GM21526 (cell line): ENCODE data around the gene DEFB127.
"Not testable (repeated sequence)": the region's sequence is repeated elsewhere in the genome, so short reads cannot be mapped to it uniquely, and the experiment has no call there.

Source experiments
- ATAC-seq: cut with Tn5 transposase; IDR thresholded peaks from one replicate; pipeline ENCODE4 v1.9.1; 2021; ENCODE audit warnings: moderate library complexity; ENCODE audit not compliant: unreplicated experiment, low FRiP score

Gene DEFB127, protein sequence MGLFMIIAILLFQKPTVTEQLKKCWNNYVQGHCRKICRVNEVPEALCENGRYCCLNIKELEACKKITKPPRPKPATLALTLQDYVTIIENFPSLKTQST

DNA sequence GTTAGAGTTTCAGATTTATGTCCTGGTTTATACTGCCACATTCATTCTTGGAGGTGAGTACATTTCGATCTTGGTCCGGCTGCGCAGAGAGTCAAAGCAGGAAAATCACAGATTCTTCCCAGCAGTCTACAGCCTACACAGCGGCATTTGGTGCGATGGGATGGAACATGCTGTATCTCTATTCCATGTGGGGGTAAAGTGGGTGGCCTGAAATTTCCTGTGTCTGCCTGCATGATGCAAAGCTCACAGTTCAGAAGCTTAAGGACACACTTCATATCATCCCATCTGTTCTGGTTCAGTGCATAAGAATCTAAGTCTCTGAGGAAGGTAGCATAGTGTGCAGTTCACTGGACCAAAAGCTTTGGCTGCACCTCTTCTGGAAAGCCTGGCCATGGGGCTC lies at the start of gene DEFB127:
DEFB127 (plus strand) TSS at position 301 of the 400 bp plus-strand sequence; CDS start at position 392, 91 bp downstream.
- ATAC-seq = no peak

DNA sequence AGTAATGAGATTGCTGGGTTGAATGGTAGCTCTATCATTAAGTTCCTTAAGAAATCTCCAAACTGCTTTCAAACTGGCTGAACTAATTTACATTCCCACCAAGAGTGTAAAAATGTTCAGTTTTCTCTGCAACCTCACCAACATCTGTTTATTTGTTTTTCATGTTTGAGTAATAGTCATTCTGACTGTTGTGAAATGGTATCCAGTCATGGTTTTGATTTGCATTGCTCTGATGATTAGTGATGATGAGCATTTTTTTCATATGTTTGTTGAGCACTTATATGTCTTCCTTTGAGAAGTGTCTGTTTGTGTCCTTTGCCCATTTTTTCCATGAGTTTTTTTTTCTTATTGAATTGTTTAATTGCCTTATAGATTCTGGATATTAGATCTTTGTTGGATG lies 44.9 kb upstream of the DEFB127 start:
- no peak for ATAC-seq

DNA sequence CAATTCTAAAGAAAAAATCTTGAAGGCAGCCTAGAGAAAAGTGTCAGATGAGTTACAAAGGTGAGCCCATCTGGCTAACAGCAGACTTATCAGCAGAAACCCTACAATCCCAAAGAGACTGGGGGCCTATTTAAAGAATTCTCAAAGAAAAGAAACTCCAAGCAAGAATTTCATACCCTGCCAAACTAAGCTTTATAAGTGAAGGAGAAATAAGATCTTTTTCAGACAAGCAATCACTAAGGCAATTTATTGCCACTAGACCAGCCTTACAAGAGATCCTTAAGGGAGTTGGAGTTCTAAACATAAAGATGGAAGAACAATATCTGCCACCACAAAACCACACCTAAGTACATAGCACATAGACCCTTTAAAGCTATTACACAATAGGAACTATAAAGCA lies 39.7 kb upstream of the DEFB127 start:
- ATAC-seq = no peak

DNA sequence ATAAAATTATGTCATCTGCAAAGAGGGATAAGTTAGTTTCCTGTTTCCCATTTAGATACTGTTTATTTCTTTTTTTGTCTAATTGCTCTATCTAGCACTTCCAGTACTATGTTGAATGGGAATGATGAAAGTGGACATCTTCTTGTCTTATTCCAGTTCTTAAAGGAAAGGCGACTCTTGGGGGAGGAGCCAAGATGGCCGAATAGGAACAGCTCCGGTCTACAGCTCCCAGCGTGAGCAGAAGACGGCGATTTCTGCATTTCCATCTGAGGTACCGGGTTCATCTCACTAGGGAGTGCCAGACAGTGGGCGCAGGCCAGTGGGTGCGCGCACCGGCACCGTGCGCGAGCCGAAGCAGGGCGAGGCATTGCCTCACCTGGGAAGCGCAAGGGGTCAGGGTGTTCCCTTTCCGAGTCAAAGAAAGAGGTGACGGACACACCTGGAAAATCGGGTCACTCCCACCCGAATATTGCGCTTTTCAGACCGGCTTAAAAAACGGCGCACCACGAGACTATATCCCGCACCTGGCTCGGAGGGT lies 27.4 kb upstream of the DEFB127 start:
- ATAC-seq = not testable (repeated sequence)

DNA sequence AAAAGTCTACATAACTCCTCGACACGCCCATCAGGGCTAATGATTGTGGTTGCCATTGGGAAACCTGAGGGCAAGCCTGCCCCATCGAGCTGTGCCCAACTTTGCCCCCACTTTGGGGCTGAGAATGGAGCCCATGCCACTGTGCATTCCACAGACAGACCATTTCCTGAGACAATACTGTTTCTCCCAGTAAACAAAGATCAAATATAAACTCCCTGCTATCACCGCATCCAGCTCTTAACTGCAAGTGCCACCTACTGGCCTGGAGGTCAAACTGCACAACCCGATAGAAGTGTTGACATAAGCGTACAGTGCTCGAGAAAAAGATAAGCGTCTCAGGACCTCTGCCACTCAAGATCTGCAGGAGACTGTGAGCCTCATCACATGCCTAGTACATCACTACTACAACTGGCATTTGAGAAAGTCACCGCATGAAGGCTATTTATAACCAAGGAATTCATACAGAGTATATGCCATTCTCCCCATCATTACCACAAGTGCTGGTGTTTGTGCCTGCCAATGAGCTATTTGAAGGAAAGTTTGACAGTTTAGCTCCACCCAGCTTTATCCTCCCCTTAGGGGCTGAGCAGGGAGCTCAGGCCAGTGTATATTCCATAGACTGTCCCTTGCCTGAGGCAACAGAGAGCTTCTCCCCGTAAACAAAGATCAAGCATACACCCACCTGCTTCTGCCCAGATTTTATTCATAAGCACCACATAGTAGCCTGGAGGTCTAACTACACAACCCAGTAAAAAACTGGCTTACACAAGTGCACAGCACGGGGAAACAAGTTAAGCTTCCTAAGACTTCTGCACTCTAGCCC lies 19.4 kb upstream of the DEFB127 start:
- ATAC-seq = no peak

DNA sequence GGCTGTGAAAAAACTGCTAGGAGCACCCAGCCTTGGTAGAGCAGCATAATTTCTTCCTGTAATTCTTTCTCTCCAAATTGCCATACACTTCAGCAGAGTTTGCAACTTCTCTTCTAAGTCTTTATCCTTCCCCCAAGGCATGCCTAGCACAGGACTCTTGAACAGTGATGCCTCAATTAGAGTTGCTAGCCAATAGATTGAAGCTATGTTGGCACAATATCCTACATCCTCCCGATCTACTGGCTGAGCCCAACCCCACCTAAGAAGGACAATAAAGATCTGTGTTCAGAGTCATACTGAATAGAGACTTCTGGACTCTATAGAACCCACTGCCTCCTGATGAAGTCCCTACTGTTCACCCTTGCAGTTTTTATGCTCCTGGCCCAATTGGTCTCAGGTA lies 15.0 kb upstream of the DEFB127 start, which contains the start of gene DEFB126:
DEFB126 (plus strand) TSS at position 301 of the 400 bp plus-strand sequence; CDS start at position 340, 39 bp downstream.
- no peak for ATAC-seq

DNA sequence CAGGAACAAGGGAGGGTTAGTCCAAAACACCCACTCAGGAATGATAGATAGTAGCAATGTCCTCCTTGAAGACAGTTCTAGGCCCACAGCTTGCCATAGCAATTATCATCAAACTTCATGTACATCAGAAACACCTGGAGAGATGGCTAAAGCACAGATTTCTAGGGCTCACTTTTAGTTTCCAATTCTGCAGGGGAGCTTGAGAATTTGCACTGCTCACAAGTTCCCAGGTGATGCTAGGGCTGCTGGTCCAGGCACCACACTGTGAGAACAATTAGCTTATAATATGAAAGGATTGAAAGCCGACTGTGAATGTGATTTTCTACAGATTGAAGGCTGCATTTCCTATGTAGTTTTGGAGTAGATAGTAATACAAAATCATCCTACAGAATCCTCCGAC lies 11.4 kb upstream of the DEFB127 start:
- no peak for ATAC-seq

DNA sequence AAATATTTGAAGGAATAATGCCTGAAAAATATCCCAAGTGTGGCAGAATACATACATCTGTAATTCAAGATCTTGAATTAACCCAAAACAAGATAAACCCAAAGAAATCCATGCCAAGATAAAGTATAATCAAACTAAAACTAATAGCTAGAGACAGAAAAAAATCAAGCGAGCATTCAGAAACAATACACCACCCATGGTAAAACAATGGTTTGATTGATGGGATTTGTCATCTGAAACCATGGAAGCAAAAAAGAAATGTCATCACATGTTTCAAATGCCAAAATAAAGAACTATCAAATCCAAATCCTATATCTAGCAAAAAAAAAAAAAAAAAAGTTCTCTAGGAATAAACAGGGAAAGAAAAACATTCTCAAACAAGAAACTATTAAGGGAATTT lies 5.1 kb upstream of the DEFB127 start:
- no peak for ATAC-seq

DNA sequence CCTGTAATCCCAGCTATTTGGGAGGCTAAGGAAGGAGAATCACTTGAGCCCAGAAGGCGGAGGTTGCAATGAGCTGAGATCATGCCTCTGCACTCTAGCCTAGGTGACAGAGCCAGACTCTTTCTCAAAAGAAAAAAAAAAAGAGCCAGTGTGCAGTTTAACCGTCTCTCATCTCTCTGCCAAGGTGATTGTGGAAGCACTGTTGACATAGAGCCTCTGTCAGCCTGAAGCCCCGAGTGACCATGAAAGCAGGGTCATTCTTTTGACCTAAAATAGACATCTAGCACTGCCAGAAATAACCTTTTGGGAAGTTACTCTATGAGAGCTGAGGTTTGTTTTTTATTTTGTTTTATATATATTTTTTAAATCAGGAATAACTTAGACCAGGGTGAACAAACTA lies 7.4 kb downstream of the DEFB127 start:
- no peak for ATAC-seq

DNA sequence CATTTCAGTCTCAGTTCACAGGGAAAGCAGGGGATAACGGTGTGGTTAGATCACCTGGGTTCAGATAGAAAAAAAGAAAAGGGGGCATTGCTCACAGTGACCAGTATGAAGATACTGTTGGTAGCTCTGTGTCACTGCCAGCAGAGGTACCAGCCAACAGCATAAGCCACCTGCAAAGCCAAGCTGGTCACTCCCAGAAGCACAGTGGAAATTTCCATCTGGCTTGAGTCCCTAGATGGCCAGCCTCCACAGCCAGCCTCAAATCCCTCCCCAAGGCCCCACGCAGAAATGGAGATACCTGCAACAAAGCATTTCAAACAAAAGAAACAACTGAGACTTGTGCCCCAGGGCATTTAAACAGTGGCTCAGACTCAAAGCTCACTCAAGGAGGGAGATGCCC lies 11.6 kb downstream of the DEFB127 start:
- no peak for ATAC-seq

DNA sequence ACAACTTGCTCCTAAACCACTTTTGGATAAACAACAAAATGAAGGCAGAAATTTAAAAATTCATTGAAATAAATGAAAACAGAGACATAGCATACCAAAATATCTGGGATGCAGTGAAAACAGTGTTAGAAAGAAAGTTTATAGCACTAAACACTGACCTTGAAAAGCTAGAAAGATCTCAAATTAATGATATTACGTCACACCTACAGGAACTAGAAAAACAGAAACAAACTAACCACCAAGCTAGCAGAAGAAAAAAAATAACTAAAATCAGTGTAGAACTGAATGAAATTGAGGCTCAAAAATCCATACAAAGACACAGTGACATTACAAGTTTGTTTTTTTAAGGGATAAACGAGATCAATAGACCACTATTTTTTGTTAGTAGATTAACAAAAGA lies 27.0 kb downstream of the DEFB127 start:
- no peak for ATAC-seq

DNA sequence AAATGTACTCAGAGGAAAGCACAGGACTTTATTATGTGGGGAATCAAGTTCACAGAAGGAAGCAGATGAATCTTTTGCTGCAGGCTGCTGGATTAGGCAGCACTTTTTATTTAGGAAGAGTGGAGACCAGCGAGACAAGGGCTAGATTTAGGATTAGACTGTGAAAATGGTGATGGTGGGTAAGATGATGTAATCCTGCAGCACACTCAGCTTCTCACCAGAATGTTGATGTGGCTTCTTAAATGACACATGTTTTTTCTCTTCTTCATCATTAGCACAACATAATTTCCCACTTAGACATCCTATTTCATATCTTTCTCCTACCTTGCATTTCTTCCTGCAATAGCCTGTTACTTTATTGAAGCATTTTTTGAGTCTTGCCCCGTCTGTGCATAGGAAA lies 30.5 kb downstream of the DEFB127 start:
- no peak for ATAC-seq

DNA sequence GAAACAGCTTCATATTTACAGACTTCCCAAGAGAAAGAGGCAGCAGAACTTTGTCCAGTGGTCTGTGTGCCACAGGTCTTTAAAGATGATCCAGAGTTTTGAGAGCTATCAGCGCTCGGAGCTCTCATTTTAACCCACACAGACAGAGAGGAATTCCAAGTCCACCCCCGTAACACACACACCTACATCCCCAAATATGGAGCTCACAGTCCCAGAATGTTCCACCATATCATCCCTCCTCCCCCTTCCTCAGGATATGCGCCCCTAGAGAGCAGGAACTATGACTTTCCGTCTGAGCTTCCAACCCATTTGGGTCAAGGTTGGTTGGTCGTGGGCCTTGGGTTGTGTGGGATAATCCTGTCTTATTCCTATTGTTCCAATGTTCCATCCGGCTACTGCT lies 32.4 kb downstream of the DEFB127 start, which contains the start of gene DEFB128:
DEFB128 (minus strand) TSS at position 101 of the 400 bp plus-strand sequence; CDS start at position 13, 88 bp downstream.
- ATAC-seq = no peak

DNA sequence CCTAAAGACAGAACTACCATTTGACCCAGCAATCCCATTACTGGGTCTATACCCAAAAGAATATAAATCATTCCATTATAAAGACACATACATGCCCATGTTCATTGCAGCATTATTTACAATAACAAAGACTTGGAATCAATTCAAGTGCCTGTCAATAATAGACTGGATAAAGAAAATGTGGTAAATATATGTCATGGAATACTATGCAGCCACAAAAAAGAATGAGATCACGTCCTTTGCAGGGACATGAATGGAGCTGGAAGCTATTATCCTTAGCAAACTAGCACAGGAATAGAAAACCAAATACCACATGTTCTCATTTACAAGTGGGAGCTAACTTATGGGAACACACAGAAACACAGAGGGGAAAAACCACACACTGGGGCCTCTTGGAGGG lies 41.0 kb downstream of the DEFB127 start:
- no peak for ATAC-seq

DNA sequence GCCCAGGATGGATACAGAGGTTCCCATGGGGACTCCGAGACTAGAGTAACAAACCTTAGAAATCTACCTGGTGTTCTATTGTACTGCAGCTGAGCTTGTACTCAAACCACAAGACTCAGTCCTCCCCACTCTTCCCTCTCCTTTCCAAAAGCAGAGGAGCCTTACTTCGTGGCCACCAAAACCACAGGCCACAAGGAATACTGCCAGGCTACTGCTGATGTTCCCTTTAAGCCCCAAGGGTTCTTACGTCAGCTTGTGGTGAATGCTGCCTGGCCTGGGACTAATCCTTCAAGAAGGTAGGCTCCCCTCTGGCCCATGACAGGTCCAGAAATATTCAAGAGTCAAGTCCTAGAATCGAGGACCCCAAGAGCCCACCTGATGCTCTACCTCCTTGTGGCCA lies 42.7 kb downstream of the DEFB127 start:
- ATAC-seq = no peak

DNA sequence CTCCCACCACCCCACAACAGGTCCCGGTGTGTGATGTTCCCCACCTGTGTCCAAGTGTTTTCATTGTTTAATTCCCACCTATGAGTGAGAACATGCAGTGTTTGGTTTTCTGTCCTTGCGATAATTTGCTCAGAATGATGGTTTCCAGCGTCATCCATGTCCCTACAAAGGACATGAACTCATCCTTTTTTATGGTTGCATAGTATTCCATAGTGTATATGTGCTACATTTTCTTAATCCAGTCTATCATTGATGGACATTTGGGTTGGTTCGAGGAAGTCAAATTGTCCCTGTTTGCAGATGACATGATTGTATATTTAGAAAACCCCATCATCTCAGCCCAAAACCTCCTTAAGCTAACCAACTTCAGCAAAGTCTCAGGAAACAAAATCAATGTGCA lies 46.4 kb downstream of the DEFB127 start:
- not testable (repeated sequence) for ATAC-seq
